SKM-1 treated with dmso at 0.1 percent for 144 hours (cell line): ENCODE results near the gene EDN1.
"Not testable (repeated sequence)": the region's sequence is repeated elsewhere in the genome, so short reads cannot be mapped to it uniquely, and the experiment has no call there.

Source experiments
- DNase-seq: peaks from one replicate; lab custom pipeline; 2025; ENCODE audit not compliant: unreplicated experiment; lab: John Stamatoyannopoulos, UW

EDN1 gene

DNA sequence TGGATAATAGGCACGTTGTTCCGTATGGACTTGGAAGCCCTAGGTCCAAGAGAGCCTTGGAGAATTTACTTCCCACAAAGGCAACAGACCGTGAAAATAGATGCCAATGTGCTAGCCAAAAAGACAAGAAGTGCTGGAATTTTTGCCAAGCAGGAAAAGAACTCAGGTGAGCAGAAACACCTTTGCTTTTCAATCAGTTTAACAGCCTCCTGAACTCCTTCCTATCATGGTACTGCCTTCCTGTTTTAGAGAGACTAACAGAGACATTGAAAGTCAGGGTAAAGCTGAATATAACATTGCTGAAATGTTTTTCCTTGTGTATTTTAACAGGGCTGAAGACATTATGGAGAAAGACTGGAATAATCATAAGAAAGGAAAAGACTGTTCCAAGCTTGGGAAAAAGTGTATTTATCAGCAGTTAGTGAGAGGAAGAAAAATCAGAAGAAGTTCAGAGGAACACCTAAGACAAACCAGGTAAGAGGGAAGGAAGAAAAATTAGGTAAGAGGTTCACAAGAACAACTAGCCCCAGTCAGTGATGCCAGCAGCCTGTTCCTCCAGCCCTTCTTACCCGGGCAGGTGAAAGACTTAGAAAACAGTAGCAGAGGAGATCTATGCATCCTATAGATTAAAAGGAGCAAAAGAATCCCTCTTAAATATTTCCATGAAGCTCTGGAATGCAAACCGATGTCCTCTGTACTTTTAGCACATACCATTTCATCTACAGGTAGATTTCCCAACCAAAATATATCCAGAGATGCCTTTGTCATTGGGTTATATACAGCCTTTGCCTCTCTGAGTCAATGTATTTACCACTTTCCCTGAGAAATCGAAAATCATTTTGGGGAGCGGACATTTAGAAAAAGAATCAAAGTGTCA is 4.0 kb downstream of the EDN1 start:
- DNase-seq = no peak

DNA sequence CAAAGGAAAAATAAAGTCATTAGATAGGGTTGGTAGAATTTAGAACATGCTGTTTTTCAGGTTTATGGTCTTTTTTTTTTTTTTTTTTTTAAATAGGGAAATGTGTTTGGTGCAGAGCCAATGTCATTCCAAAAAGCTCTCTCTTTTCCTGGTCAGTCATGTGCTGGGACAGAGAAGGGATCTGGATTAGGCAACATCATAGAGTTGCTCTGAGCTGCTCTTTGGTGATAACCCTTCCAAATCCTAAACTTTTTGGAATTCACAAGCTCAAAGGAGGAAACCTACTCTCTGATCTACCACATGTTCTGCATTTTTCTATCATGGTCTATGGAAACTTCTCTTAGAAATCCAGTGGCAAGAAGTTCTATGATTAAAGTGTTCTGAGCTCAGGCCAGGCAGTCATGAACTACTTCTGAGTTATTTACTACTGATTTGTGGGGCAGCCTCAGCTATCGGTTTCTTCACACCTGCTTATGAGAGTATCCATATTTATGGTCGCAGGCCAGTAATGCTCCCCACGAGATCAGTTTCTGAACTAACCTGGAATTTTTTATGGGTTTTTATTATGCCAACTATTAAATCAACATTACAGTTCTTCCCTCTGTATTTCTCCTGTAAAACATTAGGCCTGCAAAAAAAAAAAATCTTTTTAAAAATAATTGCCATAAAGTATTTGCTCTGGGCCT is 4.8 kb downstream of the EDN1 start:
- DNase-seq = no peak

DNA sequence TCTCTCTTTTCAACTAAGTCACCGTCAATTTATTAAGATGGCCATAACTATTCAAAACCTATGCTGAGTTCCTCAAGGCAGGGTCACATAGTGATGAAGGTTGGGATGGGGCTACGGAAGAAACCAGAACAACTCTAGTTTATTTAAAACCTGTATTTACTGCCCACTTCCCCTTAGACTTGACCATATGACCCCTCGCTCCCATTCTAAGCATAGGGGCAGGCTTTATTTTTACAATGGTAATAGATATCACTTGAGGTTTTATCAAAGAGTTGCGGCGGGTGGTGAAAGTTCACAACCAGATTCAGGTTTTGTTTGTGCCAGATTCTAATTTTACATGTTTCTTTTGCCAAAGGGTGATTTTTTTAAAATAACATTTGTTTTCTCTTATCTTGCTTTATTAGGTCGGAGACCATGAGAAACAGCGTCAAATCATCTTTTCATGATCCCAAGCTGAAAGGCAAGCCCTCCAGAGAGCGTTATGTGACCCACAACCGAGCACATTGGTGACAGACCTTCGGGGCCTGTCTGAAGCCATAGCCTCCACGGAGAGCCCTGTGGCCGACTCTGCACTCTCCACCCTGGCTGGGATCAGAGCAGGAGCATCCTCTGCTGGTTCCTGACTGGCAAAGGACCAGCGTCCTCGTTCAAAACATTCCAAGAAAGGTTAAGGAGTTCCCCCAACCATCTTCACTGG is 5.5 kb downstream of the EDN1 start:
- DNase-seq = no peak

DNA sequence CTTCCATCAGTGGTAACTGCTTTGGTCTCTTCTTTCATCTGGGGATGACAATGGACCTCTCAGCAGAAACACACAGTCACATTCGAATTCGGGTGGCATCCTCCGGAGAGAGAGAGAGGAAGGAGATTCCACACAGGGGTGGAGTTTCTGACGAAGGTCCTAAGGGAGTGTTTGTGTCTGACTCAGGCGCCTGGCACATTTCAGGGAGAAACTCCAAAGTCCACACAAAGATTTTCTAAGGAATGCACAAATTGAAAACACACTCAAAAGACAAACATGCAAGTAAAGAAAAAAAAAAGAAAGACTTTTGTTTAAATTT is 6.1 kb downstream of the EDN1 start:
- DNase-seq = no peak

DNA sequence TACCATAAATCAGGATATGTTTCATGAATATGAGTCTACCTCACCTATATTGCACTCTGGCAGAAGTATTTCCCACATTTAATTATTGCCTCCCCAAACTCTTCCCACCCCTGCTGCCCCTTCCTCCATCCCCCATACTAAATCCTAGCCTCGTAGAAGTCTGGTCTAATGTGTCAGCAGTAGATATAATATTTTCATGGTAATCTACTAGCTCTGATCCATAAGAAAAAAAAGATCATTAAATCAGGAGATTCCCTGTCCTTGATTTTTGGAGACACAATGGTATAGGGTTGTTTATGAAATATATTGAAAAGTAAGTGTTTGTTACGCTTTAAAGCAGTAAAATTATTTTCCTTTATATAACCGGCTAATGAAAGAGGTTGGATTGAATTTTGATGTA is 6.4 kb downstream of the EDN1 start:
- no peak for DNase-seq

DNA sequence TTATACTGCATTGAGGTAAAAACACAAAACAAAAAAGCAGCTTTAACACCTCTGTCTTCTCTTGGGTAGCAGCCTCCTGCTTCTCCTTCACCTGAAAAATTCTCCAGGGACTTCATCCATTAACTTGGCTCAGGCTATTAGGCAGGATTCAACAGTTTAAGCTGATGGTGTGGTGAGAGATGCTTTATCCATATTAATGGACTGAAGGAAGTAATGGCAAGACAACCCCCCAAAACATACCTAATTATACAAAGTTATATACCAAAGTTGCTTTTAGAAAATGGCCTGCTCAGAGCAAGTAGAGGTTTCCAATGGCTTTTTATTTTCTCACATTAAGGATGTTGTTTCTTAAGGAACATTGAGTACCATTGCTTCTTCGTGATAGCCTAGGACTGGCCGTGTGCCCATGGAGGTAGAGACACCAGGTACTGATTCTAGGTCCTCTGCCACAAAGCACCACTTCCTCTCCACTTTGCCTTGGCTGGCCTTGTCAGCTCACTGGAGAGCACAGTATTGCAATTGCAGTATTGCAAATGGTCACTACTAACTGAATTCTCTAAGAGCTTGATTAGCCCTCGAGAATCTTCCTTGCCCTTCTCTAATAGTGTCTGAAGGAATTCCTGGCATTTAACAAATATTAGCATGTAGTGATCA is 7.3 kb downstream of the EDN1 start:
- no peak for DNase-seq

DNA sequence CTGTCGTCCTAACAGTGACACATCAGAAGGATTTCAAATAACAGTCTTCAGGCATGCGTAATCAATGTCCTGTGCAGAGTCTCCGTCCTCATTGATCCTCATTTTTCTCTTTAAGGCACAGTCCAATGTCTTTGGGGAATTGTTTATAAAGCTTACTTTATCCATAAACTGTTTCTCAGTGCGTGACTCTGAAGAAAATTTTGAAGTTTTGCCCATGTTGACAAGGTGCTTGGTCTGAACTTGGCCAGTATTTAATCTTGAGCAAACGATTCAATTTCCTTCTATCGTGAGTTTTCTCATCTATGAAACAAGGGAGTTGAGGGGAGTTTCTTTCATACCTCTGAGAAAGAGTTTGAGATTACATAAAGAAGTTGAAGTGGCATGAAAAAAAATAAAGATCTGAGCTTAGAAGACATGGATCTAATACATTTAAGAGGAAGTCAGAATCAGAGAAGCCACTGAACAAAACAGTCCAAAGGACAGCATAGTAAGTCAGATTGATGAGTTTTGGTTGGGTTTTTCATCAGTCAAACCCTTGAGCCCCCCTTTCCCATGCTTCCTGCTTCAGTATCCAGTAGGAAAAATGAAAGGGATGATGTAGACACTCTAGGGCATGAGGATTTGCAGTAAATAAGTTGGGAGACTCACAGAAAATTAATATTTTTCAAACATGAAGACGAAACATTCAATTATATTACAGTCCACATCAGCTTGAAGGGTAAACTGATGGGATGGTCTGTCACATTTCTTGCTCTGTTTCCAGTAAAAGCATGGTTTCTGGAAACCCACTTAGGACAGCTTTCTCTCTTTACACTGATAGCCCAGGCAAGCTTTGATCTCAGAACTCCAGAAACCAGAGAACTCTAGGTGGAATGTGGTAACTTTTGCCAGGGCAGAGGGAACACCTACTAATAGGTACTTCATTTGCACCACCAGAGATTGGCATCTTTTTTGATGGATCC is 8.1 kb downstream of the EDN1 start:
- no peak for DNase-seq

DNA sequence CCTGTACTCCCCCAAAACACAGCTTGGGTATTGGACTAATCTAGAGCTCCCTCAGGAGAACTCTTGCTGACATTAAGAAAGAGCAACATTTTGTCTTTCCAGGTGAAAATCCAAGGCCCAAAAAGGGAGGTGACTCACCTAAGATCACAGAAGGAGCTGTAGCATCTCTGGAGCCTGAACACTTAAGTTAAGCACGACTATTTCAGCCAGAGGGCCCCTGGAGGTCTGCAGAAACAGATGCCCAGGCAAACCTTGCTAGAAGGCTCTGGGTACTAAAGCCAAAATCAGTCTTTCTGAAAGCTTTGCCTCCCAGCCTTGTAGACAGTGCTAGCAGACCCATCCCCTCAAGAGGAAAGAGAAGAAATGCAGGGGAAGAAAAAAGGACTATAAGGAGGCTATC is 8.8 kb downstream of the EDN1 start:
- DNase-seq = no peak

DNA sequence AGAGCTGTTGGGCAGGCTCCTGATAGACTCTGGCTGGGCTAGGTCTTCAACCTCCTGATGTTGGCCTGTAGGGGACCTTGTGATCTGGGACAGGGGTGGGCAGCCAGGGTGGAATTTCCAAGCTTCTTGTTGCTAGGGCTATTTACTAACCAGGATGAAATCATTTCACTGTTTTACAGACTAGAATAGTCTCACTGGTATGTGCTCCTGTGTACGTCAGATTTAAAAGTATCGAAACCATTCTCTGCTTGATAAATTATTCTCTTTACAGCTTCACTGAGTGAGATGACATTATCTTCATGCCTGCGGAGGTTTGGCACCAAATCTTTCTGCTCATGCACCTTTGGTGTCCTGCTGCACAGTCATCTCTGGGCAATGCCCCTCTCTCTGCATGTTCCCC is 10.9 kb downstream of the EDN1 start:
- DNase-seq = no peak

DNA sequence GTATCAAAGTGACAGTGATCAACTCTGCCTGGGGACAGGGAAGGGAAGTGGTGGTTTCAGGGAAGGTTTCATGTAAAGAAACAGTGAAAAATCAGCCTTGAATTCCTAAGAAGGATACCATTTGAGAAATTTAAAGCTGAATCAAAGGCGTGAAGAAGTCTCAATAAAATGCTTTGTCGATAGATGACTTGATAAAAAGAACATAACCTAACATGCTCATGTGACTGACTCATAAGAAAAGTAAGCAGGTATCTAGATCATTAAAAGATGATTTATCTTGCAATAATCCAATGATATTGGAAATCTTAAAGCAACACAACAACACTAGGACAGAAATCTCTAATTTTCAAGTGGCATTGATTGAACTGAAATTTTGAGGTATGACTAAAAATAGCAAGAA is 14.3 kb downstream of the EDN1 start:
- DNase-seq = no peak

DNA sequence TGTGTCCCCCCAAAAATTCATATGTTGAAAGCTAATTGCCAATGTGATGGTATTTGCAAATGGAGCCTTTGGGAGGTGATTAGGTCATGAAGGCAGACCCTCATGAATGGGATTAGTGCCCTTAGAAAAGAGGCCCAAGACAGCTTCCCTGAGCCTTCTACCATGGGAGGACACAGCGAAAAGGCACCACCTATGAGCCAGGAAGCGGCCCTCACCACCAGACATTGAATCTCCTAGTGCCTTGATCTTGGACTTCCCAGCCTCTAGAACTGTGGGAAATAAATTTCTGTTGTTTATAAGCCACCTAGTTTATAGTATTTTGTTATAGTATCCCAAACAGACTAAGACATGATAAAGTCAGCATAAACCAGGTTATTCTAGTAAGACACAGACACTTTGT is 18.9 kb downstream of the EDN1 start:
- DNase-seq = no peak

DNA sequence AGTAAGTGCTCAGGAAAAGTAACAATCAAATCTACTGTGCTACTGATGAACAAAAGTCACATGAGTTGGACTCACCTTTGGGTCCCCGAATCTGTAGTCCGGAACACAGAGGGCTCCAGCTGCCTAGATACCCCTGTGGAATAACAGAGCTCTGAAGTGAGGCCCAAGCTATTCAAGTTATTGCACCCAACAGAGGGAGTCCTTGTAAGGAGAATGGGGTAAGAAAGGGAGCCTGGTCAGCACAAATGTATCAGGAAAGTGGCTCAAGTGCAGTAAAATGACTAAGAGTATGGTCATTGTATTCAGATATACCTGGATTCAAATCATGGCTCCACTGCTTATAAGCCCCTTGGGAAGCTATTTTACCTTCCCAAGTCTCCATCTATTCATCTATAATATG is 20.9 kb downstream of the EDN1 start:
- DNase-seq = no peak

DNA sequence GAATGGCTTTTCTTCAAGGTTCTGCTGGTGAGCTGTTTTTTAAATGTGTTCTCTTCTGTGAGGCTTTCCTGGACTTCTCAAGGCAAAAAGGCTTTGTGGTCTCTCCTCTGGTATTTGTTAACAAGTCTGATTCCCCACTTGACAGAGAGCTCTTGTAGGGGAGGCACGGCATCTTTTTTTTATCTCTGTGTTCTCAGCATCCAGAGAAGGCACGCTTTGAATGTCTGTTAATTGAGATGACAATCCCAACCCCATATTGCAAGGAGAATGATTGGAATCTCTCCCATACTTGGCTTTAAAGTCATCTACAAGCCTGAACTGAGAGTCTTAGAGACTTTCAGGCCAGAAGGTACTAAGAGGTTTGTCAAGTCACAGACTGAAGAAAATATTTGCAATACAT is 22.6 kb downstream of the EDN1 start:
- DNase-seq = no peak

DNA sequence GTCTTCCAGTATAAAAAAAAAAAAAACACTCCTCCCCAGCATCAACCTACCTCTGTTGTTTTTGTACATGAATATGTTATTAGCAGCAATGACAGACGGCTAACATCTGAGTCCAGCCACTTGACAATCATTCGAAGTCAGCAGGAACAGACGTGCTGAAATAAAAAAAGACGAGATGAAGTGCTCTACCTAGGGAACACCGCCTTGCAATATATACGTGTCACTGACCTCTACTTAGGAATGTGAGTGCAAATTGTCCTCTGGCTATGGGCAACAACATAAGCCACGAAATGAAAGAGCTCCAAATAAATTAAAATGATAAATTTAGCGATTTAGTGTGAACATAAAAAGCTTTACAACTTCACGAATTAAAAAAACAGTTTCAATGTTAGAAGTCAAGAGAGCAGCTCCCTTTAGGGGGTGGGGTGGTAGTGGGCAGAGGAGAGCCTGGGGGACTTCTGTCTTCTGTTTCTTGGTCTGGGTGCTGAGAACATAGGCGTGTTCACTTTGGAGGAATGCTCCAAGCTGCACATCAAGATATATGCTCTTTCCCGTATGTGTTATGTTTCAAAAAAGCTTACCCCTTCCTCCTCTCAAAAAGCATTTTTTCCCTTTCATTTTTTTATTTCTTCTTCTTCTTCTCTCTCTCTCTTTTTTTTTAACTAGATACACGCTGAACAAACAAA is 23.3 kb downstream of the EDN1 start:
- no peak for DNase-seq

DNA sequence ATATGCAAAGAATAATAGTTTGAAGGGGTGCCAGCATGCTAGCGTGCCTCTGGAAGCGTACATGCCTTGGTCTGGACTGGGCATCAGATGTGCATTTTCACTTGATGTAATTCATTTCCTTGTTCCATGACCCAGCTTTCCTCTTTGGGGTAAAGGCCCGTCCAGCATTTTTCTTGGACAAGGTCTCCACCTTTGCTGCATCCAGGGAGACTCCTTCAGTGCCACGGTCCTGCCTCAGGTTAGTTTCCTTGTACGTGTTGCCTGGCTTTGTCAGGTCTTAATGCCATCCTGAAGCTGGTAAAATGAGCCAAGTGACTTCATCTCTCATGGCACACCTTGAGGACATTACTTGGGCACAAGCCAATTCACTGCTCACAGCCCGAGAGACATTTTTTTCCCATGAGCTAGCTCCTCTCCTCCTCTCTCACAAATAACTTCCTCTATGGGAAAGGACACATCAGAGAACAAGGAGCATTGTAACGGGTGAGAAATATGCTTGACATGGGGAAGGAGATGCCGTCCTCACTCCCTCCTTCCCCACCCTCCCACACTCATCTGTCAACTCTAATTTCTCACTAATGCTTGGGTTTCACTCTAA is 23.9 kb downstream of the EDN1 start:
- DNase-seq = no peak

DNA sequence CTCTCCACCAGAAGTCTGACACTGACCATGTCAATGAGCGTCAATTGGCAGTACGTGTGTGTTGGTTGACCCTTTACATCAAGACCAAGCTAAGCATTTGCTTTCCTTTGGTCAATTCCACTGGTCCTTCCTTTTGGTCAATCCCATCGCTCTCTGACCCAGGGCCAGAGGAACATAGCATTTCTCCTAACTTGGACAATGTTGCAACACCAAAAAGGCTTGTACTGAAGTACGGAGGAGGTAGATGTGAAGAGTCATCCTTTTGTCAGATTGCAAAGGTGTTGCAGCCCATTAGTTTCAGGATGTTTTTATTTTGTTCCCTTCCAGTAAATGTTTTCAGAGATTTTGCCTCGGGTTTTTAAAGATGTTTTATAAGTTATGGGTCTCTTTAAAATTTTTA is 24.6 kb downstream of the EDN1 start:
- no peak for DNase-seq

DNA sequence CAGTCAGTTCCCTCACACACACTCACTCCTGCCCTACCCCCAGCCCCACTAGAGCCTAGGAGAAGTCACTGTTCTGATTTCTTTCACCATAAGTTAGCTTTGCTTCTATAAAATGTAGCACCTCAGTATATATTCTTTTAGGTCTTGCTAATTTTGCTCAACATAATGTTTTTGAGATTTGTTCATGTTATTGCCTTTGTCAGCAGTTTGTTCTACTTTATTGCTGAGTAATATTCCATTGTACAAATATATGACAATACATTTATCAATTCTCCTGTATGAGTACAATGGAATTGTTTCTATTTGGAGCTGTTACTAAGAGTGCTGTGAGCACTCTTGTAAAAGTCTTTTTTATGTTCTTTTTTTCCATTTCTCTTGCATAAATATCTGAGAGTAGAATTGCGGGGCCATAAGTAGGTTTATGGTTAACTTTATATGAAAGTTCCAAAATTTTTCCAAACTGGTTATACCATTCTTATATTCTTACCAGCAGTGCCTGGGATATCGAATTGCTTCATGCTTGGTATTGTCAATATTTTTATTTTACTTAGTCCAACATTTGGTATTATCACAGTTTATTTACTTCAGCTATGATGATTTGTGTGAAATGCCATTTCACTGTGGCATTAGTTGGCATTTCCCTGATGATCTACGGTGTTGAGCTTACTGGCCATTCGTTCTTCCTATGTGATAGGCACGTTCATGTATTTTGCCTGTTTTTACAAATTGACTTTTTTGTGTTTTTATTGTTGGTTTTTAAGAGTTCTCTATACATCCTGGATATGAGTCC is 25.3 kb downstream of the EDN1 start:
- DNase-seq = no peak

DNA sequence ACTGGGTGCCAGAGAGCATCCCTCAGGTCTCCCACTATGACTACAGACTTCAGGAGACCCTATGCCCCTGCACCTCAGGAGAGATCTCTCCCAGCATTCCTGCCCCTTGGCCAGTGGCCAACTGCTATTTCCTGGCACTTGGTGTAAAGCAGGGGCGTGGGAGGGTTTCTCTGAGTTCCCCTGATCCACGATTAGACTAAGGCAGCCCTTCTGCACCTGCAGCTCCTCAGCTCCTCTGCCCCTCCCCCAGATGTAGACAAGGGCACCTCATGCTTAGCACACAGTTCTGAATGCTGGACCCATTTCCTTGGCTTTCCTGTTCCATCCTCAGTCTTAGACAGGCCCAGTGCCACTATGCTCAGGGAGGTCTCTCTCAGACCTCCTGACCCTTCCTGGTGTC is 28.6 kb downstream of the EDN1 start:
- no peak for DNase-seq

DNA sequence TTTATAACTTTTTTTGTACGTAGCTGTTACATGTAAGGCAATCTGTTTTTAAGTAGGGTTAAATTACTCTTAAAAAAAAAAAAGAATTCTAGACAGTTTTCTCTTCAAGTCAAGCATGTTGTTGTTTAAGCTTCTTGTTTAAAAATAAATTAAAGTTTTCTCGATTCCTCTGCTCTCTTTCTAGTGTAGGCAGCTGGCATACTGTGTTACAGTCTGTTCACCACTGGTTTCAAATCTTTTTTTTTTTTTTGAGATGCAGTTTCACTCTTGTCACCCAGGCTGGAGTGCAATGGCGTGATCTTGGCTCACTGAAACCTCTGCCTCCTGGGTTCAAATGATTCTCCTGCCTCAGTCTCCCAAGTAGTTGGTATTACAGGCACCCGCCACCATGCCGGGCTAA is 29.9 kb downstream of the EDN1 start:
- DNase-seq = not testable (repeated sequence)
